Stimulated activated CD4-positive, alpha-beta T cell treated with anti-CD3 and anti-CD28 coated beads, Interleukin-1b, Interleukin-23, amount 100 ng/mL, for 1 hour (primary cell): ENCODE data around the gene ANK2.

Experiments used
- DNase-seq, 2 donors: peaks; one replicate each; pipeline ENCODE4 v3.0.0-alpha.2; 2020; ENCODE audit warnings: low read depth in 2 of 2

ANK2 gene

GRCh38 chr4:113049421-113050370 lies at the start of gene ANK2:
ANK2 (plus strand) TSS chr4:113049653; CDS start chr4:113049729, 76 bp downstream.
- DNase-seq, result no peak

DNA sequence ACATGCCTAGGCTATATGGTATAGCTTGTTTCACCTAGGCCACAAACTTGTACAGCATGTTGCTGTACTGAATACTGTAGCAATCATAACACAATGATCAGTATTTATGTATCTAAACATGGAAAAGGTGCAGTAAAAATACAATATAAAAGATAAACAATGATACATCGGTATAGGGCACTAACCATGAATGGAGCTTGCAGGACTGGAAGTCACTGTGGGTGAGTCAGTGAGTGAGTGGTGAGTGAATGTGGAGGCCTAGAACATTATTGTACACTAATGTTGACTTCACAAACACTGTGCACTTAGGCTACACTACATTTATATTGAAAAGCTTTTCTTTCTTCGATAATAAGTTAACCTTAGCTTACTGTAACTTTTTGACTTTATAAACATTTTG lies 45.6 kb upstream of the ANK2 start:
- DNase-seq, result no peak

- DNase-seq, result no peak
These were observed 44.8 kb upstream of the ANK2 start for GRCh38 chr4:113004655-113005054.

GRCh38 chr4:113006632-113007031 lies 42.8 kb upstream of the ANK2 start:
- no peak for DNase-seq

GRCh38 chr4:113007151-113007550 lies 42.3 kb upstream of the ANK2 start:
- no peak for DNase-seq

DNA sequence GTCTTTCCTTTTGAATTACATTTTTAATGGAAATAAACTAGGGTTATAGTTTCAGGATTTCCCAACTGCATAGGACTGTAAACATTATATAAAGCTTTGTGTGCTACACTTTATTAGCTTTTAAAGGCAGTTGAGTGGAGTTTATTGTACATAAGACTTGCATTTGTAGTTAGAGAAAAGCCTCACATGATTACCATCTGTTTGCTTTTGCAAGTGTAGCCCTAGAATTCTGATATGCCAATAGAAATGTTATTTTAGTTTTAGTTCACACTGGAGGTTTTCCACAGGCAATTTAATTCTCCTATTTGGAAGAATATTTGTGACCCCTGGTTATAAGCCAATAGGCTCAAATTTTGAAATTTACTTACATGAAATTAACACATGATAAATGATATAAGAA lies 41.3 kb upstream of the ANK2 start:
- DNase-seq, result no peak

GRCh38 chr4:113008716-113009115 lies 40.7 kb upstream of the ANK2 start:
- no peak for DNase-seq

DNA sequence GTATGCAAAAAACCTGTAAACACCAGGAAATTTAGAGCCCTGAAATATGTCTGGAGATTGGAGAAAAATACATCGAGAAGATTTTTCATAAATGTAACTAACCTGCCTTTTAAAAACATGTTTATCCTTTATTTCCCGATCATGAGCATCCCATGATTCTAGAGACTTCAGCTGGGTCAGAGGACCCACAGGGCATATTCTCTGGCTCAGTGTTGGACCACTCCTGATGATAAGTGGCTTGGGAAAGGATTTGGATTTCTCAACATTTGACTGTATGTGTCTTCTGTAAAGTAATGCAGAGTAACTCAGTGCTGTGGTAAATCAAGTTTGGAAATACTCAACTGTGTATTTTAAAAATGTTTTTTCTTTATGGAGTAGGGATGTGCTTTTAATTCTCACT lies 40.0 kb upstream of the ANK2 start:
- DNase-seq, result no peak

DNA sequence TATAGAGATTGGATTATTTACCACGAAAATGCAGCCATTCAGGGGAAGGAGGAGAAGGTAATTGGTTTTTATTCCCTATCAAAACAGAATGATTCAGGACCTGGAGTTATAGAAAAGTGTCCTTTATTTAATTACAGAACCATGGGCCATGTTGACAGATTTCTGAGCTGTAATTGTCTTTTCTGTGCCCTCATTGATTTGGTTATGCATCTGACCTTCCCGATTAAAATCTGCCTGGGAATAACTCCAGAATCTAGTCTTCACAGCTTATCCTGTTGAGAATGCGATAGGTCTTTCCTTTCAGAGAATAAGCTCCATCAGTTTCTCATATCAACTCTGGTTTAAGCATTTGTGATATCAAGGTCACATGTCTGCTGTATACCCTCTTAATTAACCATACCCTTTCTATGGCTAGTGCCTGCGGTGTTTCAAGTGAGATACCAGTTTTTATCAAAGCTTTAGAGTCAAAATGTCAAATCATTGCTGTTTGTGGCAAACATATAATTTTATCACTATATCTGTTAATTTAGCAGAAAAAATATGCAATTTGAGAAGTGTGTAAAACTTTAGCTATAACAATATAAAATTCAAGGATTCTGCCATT lies 37.2 kb upstream of the ANK2 start:
- no peak for DNase-seq

DNA sequence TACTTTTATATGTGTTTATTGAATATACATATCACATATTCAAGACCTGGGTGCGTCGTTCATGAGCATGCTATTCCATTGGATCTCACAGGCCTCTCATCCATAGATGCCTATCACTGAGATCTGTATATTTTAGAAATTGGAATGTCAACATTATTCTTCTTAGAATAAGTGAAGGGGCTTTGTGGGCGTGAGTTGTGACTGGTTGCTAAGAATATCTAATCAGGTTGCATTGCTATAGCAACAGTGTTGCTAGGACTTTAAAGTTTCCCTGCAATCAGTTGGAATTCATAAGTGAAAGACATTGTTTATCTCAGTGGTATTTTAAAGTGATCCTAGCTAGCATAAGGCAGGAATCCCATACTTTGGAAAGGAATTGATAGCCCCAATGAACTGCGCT lies 36.7 kb upstream of the ANK2 start:
- no peak for DNase-seq

DNA sequence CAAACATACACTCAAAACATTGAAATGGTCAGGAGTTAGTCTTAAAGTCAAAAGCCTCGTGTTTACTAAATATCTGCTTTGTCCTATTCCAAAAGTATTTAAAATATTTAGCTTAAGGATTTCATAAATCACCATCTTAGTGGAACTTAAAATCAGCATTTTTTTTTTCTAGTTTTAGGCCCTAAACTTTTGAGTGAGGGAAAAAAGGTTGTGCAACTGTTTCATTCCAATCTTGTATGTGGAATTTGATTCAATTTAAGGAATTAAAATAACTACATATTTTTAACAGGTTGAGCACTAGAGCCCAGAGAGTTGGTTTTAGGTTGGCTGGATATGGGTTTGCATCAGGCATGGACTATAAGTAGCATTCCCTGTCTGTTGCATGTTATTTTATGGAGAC lies 35.7 kb upstream of the ANK2 start:
- no peak for DNase-seq

GRCh38 chr4:113016377-113016776 lies 33.1 kb upstream of the ANK2 start:
- DNase-seq, result no peak

- no peak for DNase-seq
These were observed 28.5 kb upstream of the ANK2 start for GRCh38 chr4:113020966-113021365.

DNA sequence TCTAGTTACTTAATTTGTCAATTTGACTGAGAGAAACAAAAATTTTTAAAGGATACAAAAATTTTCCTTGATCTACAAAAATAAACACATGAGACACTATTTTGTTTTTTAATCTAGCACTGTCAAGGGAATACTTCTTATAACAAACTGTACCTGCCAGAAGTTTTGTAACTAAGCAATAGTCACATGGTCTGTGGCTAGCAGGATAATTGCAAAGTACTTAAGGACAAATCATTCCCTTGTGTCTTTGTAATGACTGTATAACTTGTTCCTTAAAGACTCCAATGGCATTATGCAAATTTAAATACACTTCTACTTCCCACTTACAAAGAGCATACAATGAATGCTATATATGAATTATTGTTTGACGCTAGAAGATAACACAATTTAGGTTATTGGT lies 25.1 kb upstream of the ANK2 start:
- no peak for DNase-seq

- DNase-seq, result no peak
These were observed 24.0 kb upstream of the ANK2 start for GRCh38 chr4:113025416-113025815.

DNA sequence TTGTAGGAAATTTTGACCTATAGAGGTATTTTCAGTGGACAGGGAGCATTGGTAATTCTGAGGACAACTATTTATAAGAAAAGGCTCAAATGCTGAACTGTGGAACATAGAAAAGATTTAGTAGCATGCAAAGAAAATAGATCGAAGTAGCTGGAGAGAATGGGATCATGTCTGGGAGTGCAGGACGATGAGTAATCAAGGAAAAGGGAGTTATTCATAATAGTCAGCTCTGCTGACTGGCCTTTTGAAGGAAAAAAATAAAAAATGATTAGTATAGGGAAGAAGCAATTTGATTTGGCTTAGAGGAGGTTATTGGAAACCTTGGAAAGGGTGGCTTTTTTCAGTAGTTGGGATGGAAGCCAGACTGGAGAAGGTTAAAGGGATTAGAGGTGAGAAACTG lies 22.9 kb upstream of the ANK2 start:
- no peak for DNase-seq

GRCh38 chr4:113028074-113028473 lies 21.4 kb upstream of the ANK2 start:
- DNase-seq, result no peak

DNA sequence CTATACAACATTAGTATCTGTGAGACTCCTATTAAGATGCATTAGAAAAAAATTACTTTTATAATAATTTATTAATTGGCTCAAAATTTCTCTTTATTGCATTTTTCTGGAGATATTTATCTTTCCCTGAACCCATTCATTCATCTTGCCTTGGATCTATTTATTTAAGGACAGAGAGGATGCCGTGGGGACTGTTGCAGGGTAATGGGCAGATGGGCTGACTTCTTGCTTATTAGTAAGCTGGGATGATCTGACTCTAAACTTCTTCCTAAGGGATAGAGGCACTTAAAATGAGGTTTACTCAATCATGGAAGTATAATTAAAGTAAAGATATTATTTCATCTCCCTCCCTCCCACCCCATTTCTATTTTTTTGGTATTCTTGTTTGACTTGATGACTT lies 18.2 kb upstream of the ANK2 start:
- no peak for DNase-seq

DNA sequence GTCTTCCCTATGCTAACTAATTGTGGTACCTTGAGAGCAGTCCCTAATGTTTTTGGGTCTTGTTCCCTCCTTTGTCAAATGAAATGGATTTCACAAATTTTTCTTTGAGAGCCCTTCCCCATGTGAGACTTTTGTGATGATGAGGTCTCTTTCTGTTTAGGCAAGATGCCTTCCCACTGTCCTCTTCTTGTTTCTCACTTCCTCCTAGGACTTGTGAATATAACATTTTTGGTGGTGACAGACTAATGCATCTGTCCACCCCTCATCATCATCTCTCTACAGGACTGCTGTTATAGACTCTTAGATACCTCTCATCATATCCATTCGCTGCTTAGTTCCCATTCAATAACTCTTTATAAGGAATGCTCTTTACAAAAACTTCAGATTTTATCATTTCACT lies 8.7 kb upstream of the ANK2 start:
- DNase-seq, result no peak

- no peak for DNase-seq
These were observed 7.0 kb upstream of the ANK2 start for GRCh38 chr4:113042502-113042901.

DNA sequence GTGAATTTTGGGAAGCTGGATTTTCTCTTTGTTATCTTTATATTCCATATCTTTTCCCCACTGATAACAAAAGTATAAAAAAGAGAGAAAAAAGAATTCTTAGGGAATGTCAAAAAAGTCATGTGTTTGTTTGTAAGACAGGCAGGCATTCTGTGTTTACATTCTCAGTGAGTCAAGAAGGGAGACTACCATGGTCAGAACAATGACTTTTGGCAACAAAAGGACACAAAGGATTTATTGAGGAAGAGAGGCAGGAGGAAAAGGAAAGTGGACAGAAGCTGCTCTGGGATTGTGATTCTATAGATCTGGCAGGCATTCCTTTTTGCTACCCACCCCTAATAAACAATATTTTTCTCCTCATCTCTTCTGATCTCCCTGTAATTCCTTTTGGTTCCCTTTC lies 5.9 kb upstream of the ANK2 start:
- no peak for DNase-seq

GRCh38 chr4:113050371-113050755 lies 910 bp downstream of the ANK2 start:
- DNase-seq, result no peak

DNA sequence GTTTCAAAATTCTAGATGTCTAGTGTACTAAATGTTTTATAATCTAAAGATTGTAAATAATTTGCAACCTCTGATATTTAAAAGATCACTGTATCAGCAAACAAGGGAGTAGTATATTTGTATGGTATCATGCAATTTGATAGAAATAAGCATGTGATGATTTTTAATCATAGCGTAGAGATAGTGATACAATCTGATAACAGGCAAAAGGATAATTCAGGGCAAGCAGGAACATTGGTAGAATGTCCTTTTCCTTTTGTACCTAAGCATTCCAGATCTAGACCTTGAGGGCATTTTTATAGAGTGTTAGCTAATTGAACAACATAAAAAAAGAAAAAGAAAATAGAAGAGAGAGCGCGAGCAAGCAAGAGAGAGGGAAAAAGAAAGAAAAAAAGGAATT lies 1.4 kb downstream of the ANK2 start:
- no peak for DNase-seq
